Ecto neural progenitor cell (in vitro differentiated cells): ENCODE measurements around the gene CHST3.

Experiments used
- DNase-seq: peaks from one replicate; pipeline ENCODE4 v3.0.0-alpha.2; 2018; ENCODE audit warnings: low spot score

Gene CHST3

GRCh38 chr10:72011468-72011867 is 47.3 kb downstream of the CHST3 start:
- no peak for DNase-seq

DNA sequence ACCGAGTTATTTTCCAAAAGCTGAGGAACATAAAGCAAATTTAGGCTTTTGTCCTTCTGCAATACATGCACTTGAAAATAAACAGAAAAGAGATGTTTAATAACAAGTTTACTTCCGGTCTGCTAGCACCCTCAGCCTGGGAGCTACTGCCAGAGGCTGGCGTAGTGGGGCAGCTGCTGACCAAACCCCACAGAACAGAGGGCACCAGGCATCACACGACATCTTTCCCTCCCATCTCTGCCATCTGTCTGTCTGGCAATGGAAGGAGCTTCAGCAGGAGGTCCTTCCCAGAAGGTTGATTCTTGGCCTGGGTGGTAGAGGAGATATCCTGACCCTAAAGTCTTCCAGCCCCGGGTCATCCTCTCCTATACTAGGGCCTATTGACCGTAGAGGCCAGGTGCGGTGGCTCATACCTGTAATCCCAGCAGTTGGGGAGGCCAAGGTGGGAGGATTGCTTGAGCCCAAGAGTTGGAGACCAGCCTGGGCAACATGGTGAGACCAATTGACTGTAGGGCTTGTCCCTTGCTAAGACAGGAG is 47.8 kb downstream of the CHST3 start:
- DNase-seq: no peak

- DNase-seq: no peak
Observed at GRCh38 chr10:72012796-72013195, 48.6 kb downstream of the CHST3 start.

GRCh38 chr10:72013202-72013945 is 49.2 kb downstream of the CHST3 start:
- no peak for DNase-seq

GRCh38 chr10:72014197-72014596 is 50.0 kb downstream of the CHST3 start:
- no peak for DNase-seq

- no peak for DNase-seq
Observed at GRCh38 chr10:72014785-72015480, 50.7 kb downstream of the CHST3 start.

- no peak for DNase-seq
Observed at GRCh38 chr10:72015841-72016240, 51.6 kb downstream of the CHST3 start.

DNA sequence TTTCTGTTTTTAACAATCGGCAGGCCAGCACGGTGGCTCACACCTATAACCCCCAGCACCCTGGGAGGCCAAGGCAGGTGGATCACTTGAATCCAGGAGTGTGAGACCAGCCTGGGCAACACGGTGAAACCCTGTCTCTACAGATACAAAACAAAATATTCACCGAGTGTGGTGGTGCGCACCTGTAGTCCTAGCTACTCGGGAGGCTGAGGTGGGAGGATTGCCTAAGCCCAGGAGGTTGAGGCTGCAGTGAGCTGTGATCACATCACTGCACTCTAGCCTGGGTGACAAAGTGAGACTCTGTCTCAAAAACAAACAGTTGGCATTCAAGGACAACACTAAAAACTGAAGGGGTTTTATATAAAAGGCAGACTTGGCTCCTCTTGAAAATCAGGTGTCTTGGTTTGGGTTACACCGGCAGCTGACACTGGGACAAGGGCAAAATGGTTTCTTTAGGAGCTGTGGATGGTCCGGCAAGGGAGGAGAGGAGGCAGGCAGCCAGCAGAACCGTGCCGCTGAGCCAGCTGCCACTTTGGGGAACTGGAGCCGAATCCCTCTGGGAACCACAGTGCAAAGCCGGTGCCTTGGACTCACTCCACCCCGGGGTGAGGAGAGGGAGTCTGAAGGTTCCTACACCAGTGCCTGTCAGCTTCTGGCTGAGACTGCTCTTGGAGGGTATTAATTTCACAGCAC is 52.6 kb downstream of the CHST3 start:
- no peak for DNase-seq

DNA sequence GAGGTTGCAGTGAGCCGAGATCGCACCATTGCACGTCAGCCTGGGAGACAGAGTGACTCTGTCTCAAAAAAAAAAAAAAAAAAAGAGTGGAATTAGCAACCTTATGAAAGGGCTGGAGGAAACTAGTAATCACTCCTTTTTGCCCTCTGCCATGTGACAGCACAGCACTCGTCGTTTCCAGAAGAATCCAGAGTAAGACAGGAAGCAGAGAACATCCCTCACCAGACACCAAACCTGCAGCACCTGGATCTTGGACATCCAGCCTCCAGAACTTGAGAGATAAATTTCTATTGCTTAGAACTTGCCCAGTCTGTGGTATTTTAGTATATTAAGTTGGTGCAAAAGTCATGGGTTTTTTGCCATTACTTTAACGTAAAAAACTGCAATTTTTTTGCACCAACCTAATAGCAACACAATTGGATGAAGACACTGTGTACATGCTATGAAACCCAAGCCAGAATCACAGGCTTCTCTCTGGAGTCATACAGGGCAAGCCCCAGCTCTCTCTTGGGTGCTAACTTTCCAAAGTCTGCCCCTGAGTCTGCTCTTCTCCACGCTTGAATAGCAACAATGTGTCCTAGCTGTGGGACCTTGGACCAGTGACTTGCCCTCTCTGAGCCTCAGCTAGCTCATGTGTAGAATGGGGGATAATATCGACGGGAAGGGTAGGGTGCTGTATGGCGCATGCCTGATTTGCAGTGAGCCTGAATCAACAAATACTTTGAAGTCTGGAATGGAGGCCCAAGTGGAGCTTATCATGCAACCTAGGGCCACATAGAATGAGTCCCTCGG is 55.1 kb downstream of the CHST3 start:
- no peak for DNase-seq

DNA sequence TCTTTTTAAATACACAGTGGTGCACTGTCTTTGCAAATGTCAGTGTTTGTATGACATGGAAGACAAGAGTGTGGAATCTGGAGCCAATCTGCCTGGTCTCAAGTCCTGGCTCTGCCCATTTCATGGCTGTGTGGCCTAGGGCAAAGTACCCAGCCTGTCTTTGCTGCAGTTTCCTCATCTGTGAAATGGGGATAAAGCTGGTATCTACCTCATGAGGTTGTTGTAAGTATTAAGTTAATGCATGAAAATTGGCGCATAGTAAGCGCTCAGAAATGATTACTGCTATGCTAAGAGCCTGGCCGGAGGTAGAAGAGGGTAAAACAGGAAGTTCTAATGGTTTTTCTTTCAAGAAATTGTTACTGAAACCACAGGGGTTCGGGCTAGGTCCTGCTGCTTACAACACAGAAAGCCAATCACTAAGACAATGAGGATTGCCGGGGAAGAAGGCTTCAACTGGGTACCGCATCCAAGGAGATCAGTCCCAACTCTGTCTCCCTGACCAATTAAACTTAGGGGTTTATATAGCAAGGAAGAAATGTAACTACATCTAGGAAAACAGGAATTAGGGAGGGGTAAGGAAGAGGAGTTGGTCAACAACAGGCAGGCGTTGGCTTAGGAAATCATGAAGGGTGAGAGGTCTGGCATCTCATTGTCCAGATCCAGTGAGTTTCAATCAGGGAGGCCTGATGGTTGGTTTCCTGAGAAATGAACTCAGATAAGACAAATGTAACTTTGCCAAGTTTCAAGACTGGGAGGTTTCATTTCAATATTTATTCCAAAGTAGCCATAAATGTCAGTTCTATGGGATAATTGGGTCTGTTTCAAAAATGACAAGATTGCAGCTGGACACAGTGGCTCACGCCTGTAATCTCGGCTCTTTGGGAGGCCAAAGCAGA is 57.0 kb downstream of the CHST3 start:
- no peak for DNase-seq

GRCh38 chr10:72022228-72022627 is 58.0 kb downstream of the CHST3 start:
- DNase-seq: no peak

DNA sequence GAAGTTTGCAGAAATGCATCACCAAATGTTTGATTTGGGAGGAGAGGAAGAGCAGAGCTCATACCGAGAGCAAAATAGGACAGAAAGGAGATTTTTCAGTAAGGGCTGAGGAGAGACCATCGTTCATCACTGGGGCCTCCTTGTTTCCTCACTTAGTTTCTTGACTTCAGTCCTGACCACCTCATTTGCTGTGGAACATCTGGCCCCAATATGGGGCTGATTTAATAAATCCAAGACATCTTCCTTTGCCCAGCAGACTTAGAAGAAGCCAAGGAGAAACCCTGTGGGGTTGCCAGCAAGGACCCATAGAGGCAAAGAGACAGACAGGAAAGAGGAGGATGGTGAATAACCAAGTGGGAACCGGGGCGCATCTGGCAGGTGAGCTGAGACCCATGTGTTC is 60.4 kb downstream of the CHST3 start:
- no peak for DNase-seq

GRCh38 chr10:72025400-72025799 is 61.2 kb downstream of the CHST3 start:
- no peak for DNase-seq

GRCh38 chr10:72025832-72026231 is 61.6 kb downstream of the CHST3 start:
- no peak for DNase-seq

- no peak for DNase-seq
Observed at GRCh38 chr10:72026278-72027111, 62.3 kb downstream of the CHST3 start.

- DNase-seq: no peak
Observed at GRCh38 chr10:72027498-72027897, 63.3 kb downstream of the CHST3 start.

DNA sequence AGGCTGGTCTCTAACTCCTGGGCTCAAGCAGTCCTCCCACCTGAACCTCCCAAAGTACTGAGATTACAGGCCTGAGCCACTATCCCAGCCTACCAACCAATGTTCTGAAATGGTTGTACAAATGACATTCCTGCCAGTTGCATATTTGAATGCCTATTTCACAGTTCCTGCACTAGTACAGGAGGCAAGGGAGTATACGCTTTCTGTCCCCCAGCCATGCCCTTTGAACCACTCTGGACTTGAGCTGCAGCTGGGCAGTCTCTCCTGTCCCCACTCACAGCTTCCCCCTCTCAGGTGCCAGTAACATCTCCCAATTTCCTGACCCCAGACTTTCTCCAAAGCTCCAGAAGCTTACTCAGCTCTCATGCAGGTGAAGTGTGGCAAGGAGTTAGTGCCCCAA is 65.2 kb downstream of the CHST3 start:
- DNase-seq: no peak

GRCh38 chr10:72030762-72031543 is 66.8 kb downstream of the CHST3 start:
- DNase-seq: no peak

- DNase-seq: no peak
Observed at GRCh38 chr10:72031706-72032105, 67.5 kb downstream of the CHST3 start.
